Amniotic epithelial cell (primary cell): Measurements from ENCODE around the gene NDST1.
A peak's percentile ranks its signal among the peaks of the same experiment; 100 is the strongest.

Source experiments
- DNase-seq: peaks from one replicate; pipeline ENCODE4 v3.0.0-alpha.2; 2010; ENCODE audit warnings: low read depth

The NDST1 gene

DNA sequence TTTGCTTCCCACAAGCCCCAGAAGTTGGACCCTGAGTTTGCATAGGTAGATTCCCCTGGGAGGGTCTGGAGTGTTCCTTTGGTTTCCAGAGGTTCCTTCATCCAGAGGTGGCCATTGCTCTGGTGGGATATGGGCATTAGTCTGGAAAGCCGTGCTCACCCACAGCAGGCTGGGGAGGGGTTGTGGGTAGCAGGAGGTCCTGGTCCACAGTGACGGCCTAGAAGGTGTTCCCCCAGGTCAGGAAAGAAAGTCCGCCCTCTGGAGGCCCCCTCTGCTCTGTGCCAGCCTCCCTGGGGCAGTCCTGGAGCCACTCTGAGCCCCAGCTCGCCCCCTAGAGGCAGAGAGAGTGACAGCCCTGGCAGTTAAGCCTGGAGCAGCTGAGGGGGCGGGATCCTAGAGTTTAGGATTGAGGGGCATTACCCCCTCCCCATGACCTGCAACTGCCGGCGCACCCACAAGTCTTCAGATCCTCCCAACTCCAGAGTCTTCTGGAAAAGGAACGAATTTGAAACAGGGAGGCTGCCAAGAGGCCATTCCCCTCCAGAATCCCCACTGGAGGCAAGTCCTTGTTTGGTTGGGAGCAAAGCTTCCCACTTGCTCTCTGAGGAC, 36.8 kb downstream of the NDST1 start:
- peak; percentile 34 for DNase-seq

DNA sequence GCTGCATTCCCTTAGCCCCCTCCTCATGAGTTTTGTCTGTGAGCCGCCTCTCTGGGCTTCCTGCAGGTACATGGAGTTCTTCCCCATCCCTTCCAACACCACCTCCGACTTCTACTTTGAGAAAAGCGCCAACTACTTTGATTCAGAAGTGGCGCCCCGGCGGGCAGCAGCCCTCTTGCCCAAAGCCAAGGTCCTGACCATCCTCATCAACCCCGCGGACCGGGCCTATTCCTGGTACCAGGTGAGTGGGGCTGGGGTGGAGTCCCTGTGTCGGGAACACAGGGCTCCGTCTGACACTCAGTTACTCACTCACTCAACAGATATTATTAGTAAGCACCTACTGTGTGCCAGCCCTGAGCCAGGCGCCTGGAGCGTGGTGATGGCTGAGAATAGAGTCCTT, 37.3 kb downstream of the NDST1 start:
- DNase-seq: no peak

GRCh38 chr5:150548123-150548522, 40.2 kb downstream of the NDST1 start:
- DNase-seq: no peak

DNA sequence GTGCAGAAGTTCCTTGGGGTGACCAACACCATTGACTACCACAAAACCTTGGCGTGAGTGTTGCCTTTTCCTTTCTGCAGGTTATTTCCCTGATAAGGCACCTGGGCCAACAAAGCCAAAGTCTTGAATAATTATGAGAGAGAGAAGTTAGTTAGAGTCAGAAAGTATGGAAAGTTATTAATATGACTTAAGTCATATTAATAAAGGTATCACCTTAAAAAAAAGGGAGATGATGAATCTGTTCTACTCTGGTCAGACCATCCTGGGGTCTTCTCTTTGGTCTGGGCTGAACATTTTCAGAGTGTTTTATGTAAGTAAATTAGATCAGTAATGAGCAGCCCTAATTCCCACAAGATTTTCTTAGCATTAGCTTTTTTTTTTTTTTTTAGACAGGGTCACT, 41.8 kb downstream of the NDST1 start:
- DNase-seq: no peak

DNA sequence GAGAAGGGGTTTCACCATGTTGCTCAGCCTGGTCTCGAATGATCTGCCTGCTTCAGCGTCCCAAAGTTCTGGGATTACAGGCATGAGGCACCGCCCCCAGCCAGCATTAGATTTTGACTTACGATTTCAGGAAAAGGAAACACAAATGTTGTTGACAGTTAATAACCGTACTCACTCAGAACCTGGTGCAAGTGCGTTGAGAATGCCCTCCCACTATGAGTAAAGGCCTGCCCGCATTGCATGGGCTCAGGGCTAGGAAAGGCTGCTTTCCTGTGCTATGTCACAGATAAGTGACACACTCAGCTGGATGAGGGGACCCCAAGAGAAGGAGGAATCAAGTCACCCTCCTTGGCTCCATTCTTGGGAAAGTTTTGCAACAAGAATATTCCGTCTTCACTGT, 42.4 kb downstream of the NDST1 start:
- no peak for DNase-seq

GRCh38 chr5:150551066-150551465, 43.1 kb downstream of the NDST1 start:
- DNase-seq: no peak

DNA sequence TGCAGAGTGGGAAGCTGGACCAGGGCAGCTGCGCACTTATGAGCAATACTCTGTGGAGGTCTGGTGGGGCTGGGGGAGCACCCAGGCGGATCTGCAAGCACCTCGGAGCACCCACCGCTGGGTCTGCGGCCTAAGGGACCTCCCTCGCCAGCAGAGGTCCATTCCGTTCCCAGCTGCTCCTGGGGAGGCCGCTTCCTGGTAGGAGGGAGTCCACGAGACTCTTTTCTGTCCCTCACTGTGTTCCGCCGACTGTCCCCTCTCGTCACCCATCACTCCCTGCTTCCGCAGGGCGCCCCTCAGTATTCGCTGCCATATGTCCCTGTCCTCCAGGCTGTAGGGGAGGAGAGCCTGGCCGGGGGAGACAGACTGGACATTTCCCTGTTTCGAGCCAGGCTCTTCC, 45.5 kb downstream of the NDST1 start:
- DNase-seq: no peak

DNA sequence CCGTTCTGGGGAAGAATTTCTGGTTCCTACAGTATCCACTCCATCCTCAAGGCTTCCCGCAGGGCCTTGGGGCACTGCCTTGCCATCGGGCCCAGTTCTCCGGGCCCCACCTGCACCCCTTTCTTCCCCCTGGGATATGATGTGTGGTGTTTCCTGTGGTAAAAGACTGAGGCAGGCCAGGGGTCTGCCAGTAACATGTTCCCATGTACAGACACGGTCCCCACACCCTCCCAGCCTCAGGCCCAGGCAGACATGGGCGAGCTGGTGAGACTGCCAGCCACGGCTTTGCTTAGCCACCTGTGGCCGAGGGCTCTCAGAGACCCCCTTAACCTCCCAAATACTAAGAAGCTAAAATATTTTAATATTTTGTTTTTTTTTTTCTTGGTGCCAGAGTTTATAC, 46.0 kb downstream of the NDST1 start:
- DNase-seq: no peak

GRCh38 chr5:150554857-150555256, 46.9 kb downstream of the NDST1 start:
- no peak for DNase-seq

DNA sequence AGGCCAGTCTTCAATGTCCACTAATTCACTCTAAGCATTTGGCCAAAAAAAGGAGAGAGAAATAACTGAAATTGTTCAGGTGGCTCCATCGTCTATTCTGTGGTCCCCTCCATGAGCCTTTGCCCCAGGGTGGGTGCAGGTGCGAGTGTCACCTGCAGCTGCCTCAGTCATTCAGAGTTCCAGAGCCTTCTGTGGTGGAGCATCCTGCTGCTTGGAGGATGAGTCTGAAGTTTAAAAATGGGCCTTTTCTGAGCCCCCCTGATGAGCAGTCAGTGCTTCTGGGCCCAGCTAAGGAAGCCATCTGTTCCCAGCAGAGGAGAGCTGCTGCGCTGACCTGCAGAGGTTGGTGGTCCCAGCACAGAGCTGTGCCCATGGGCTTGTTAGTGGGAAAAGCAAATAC, 48.2 kb downstream of the NDST1 start:
- no peak for DNase-seq

- no peak for DNase-seq
These were observed 49.1 kb downstream of the NDST1 start for GRCh38 chr5:150556859-150557508.

GRCh38 chr5:150557509-150557872, 49.6 kb downstream of the NDST1 start:
- no peak for DNase-seq

DNA sequence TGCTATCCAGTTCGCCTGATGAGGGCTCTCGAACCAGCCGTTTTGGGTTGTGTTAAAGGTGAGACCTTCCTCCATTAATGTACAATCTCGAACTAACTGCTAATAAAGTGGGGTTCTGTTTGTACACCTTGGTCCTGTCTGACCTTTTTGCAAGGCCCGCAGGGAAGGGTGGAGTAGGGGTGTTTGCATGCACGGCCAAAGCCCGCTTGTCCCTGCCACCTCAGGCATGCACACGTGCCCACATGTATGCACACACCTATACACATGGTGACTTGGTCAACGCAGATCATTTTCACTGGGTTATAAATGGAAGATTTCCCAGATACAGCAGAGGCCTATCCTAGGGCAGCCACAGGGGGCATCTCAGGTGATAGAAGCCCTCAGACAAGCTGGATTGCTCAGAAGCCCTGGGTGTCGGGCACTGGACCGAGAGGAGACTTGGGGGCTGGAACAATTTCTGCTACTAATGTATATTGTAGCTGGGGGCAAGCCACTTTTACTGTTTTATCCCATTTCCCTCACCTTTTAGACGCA, 50.2 kb downstream of the NDST1 start:
- no peak for DNase-seq

DNA sequence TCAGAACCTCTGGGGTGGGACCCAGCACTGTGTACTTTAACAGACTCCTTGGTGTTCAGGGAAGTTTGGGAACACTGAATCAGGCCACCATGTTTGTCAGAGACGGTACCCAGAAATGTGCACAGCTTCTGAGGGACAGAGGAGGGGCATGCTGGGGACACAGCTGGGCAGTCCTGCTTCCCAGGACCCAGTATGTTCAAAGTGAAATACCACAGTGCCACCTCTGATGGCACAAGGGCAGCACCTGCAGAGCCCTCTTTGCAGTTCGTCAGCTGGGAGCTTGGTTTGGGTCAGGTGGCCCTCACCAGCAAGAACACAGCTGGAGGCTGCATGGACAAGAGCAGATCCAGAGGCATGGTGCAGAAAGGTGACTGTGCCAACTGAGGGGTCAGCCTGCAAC, 51.2 kb downstream of the NDST1 start:
- no peak for DNase-seq

DNA sequence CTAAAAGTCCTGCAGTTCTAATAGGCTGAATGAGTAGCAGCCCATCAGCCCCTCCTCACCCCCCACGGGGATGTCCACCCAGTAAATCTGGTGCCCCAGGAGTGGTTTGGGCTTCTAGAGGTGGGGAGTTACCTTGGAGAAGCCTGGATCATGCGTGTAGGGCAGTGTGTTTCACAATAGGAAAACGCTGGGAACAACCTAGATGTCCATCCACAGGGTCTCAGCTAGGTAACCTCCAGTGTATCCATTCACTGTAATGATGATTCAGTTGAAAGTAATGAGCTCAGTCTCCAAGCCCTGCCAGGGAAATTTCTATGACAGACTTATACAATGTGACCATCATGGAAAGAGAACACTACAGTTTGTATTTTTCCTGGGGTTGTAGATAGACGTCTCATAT, 51.8 kb downstream of the NDST1 start:
- DNase-seq: peak; percentile 29

DNA sequence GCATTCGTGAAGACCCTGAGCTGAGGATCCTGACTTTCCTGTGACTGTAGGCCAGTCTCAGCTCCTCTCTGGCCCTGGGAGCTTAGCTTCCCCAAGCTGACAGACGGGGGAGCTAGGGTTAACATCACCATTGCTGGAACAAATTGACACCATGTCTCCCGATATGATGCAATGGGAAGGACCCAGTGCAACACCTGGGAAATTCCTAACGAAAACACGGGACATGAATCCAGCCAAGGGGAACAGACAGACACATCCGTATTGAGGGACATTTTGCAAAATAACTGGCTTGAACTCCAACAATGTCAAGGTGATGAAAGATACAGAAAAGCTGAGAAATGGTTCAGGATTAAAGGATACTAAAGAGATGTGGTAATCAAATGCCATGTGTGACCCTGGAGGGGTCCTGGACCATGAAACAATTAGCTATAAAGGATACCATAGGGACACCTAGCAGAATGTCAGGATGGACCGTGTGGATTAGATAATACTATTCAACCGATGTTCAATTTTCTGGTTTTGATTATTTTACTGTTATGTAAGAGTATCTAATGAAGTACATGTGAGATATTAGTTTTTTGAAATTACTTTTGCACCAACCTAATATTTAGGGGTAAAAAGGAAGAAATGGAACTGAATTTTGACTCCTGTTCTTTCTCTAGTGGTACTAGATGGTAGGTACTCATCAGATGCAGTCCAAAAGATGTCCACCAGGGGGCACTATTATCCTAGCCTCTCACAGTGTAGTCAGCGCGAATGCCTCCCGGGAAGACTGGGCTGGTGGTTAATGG, 52.7 kb downstream of the NDST1 start:
- DNase-seq: peak; percentile 72

DNA sequence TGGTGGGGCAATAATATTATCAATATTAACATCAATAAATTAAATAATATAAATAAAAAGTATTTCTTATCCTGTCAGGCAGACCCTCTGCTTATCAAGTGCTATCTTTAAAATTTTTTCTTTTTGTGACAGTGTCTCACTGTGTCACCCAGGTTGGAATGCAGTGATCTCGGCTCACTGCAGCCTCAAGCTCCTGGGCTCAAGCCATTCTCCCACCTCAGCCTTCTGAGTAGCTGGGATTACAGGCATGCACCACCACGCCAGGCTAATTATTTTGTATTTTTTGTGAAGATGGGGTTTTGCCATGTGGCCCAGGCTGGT, 53.2 kb downstream of the NDST1 start:
- DNase-seq: no peak

- no peak for DNase-seq
These were observed 53.8 kb downstream of the NDST1 start for GRCh38 chr5:150561571-150562275.

DNA sequence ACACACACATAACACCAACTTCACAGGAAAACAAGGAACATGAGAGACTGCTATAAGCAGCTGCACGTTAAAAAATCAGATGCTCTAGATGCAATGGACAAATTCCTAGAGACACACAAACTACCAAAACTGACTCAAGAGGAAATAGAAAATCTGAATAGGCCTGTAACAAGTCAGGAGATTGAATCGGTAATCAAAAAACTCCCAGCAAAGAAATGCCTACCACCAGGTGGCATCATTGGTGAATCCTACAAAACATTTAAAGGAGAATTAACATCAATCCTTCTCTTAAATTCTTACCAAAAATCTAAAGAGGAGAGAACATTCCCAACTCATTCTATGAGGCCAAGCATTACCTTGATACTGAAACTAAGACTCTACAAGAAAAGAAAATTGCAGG, 54.9 kb downstream of the NDST1 start:
- DNase-seq: peak; percentile 69

DNA sequence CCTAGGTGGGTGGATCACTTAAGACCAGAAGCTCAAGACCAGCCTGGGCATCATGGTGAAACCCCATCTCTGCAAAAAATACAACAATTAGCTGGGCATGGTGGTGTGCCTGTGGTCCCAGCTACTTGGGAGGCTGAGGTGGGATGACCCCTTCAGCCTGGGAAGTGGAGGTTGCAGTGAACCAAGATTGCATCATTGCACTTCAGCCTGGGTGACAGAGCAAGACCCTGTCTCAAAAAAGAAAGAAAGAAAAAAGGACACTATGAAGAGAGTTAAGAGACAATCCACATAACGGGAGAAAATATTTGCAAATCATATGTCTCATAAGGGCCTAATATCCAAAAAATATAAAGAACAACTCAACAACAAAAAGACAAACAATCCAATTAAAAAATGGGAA, 57.9 kb downstream of the NDST1 start:
- DNase-seq: no peak

GRCh38 chr5:150567031-150567717, 59.2 kb downstream of the NDST1 start:
- peak; percentile 98 for DNase-seq

DNA sequence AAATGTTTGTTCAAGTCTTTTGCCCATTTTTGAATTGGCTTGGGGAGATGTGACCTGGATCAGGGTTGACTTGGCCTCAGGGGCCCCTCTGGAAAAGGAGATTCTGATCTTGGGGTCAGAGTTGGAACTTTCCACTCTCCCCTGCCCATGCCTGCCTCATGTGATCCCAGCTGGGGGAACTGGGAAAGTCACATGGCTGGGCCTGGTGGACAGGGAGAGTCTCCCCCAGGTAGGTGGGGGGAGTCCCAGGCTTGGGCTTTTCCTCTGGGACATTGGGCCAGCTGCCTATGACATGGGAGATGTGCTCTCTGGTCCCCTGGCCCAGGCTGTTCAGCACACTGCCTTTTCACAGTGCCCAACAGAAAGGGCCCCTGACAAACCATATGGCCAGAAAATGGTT, 60.7 kb downstream of the NDST1 start:
- no peak for DNase-seq
